ENCODE results near the gene YBX2. TPM values are rescaled to one million over a fixed set of nuclear protein-coding genes. Genes with fewer than 3 reads are reported as not detected.

Gene YBX2
- total and polyA plus RNA-seq, 4 experiments from 2014 or later, result 0.26 to 0.39 TPM; not detected in 2

DNA sequence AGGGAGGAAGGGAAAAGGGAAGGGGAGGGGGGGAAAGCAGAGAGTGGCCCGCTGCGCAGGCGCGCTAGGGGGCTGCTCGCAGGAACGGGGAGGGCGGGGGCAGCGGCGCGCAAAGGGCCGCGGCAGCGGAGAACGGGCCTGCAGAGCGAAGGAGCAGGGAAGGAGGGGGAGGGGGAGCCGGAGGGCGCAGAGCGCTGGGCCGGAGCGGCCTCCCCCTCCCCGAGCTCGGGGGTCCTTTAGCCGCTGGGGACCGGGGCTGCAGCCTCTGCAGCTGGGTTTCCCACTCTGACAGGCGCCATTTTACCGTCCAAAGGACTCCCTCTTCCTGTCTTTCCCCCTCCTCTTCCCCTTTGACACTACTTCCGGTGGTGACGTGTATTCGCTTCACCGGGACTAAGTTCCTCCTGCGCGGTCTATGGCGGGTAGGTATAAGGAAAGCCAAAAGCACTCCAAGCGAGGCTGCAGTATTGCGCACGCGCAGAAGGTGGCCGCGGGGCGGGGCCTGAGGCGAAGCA, 42.7 kb downstream of the YBX2 start, which contains the start of gene CTDNEP1:
TSS of gene CTDNEP1 (minus strand) at position 74 of the 515 bp plus-strand sequence. CDS start 438 bp downstream, outside the sequence.
- POLR2A ChIA-PET (ENCODE audit: partially characterized antibody), result interaction anchor here (0.6 to 4.8 kb wide), 13 partner anchors 10 to 436 kb away, joined by 3 to 115 read pairs (median 4); partner anchors contain the start of genes ACADVL, ACAP1, DLG4 and DVL2
- H3K9me3 Mint-ChIP-seq, result peaks cover 0 to 1% (median 0%) of the 10 kb centered on the region in 8 donors

DNA sequence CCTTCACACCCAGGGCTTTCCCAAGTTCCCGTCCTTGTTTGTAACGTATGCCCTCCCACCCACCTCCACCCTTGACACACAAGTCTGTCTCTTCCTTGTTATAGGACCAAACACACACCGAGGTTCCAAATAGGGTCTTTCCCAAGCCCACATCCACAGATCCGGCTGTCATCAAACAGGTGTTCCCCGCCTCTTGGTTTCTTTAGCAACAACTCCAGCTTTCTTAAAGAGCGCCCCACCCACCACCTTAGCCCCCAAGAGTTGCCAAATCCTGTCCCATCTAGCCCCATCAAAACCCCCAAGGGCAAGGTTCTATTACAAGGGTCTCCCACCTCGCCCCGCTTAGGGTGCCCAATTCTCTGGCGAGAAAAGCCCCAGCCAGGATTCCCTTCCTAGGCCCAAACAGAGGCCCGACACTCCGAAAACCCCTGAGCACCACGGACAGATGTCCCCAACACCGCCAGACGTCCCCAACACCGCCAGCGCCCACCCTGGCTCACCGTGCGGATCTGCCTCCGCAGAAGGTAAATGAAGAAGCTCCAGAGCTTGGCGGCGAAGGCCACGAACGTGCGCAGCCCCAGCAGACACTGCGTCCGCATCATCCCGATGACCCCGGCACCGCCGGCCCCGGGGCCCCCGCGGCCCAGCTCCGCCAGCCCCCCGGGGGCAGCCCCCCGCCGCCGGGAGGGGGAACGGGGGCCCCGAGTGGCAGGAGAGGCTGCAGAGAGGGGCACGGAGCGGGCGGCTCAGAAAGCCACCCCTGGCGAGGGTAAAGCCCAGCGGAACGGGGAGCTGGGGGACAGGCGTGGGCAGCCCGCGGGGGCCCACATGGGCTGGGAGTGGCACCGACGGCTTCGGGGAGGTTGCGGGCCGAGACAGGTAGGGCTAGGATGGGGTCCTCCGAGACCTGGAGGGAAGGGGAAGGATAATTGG, 43.5 kb downstream of the YBX2 start:
- POLR2A ChIA-PET (ENCODE audit: partially characterized antibody), result interaction anchor here (0.6 to 4.8 kb wide), 14 partner anchors 11 to 436 kb away, joined by 3 to 115 read pairs (median 4); partner anchors contain the start of genes ACADVL, ACAP1, DLG4 and DVL2

More for the DNA sequence above, 42.7 kb downstream of the YBX2 start, which contains the start of gene CTDNEP1:
- Histone ChIP-seq H3K4me3 (ENCODE audit: low read length in 2 of 2) (peak within 1 kb of the TSS; percentile 71 to 92), H3K27me3 (ENCODE audit: insufficient read depth, low read length) (no peaks in the 10 kb centered on the region), H3K9me3 (ENCODE audit: control insufficient read depth in 1 of 2, low read length in 2 of 2) (no peaks in the 10 kb centered on the region), H3K4me1 (ENCODE audit: insufficient read depth, low read length) (peaks cover 37% of the 10 kb centered on the region), H3K36me3 (ENCODE audit: insufficient read depth, low read length) (peaks cover 7% of the 10 kb centered on the region), H3K27ac (ENCODE audit: low read depth, low read length) (peak within 1 kb of the TSS; percentile 98)
- peak; percentile 99 to 100 (median 99) for DNase-seq
- CTCF ChIA-PET (ENCODE audit: partially characterized antibody), result interaction anchor here (0.8 to 1.7 kb wide), 2 partner anchors 15 to 206 kb away, joined by 3 read pairs; no protein-coding TSS in a partner anchor
- peak within 1 kb of the TSS; percentile 98 to 100 (median 99) for H3K27ac Mint-ChIP-seq
- peaks cover 12 to 48% of the 10 kb centered on the region in 2 donors for H3K36me3 Mint-ChIP-seq
- H3K27me3 Mint-ChIP-seq, result no peaks in the 10 kb centered on the region
- intact Hi-C loops (cut with micrococcal nuclease), result loop anchor here (1.0 to 5.0 kb wide), 8 partner anchors 10 to 321 kb away; partner anchors contain the start of genes EIF5A, PHF23, POLR2A and TMEM256
- peaks cover 25 to 53% (median 40%) of the 10 kb centered on the region in 4 donors for H3K4me1 Mint-ChIP-seq
- H3K4me3 Mint-ChIP-seq, result peak within 1 kb of the TSS; percentile 91 to 97 (median 95)

GRCh38 chr17:7249830-7250229, 44.6 kb downstream of the YBX2 start:
- no peaks in the 10 kb centered on the region for H3K27me3 Mint-ChIP-seq
- peaks cover 15 to 45% of the 10 kb centered on the region in 2 donors for H3K36me3 Mint-ChIP-seq
- peak overlapping the region; percentile 40 to 92 for H3K4me3 ChIP-seq (ENCODE audit: low read length in 2 of 2)
- ChIA-PET CTCF (ENCODE audit: partially characterized antibody) (interaction anchor here (0.6 to 1.2 kb wide), 2 partner anchors 8 to 29 kb away, joined by 3 read pairs; partner anchors contain the start of gene GABARAP), POLR2A (ENCODE audit: partially characterized antibody) (interaction anchor here (0.7 to 4.8 kb wide), 3 partner anchors 10 to 29 kb away, joined by 3 to 115 read pairs (median 4); partner anchors contain the start of genes DVL2, GABARAP and PHF23)
- peak overlapping the region; percentile 95 to 99 (median 96) for H3K27ac Mint-ChIP-seq
- peaks cover 0 to 1% (median 0%) of the 10 kb centered on the region in 8 donors for H3K9me3 Mint-ChIP-seq
- peak overlapping the region; percentile 91 to 97 (median 94) for H3K4me3 Mint-ChIP-seq
- H3K9me3 ChIP-seq (ENCODE audit: control insufficient read depth in 1 of 2, low read length in 2 of 2), result no peaks in the 10 kb centered on the region
- DNase-seq, result no peak
- H3K4me1 ChIP-seq (ENCODE audit: insufficient read depth, low read length), result peaks cover 37% of the 10 kb centered on the region
- no peaks in the 10 kb centered on the region for H3K27me3 ChIP-seq (ENCODE audit: insufficient read depth, low read length)
- intact Hi-C loops (cut with micrococcal nuclease), result loop anchor here (5.0 kb wide), 2 partner anchors 203 to 322 kb away; no protein-coding TSS in a partner anchor
- peaks cover 28 to 57% (median 41%) of the 10 kb centered on the region in 4 donors for H3K4me1 Mint-ChIP-seq
- H3K36me3 ChIP-seq (ENCODE audit: insufficient read depth, low read length), result peaks cover 13% of the 10 kb centered on the region
- peak overlapping the region; percentile 98 for H3K27ac ChIP-seq (ENCODE audit: low read depth, low read length)

More for the DNA sequence above, 43.5 kb downstream of the YBX2 start:
- Histone ChIP-seq H3K36me3 (ENCODE audit: insufficient read depth, low read length) (peaks cover 9% of the 10 kb centered on the region), H3K27ac (ENCODE audit: low read depth, low read length) (peak overlapping the region; percentile 98), H3K4me3 (ENCODE audit: low read length in 2 of 2) (peak overlapping the region; percentile 40 to 92), H3K4me1 (ENCODE audit: insufficient read depth, low read length) (peaks cover 37% of the 10 kb centered on the region), H3K27me3 (ENCODE audit: insufficient read depth, low read length) (no peaks in the 10 kb centered on the region), H3K9me3 (ENCODE audit: control insufficient read depth in 1 of 2, low read length in 2 of 2) (no peaks in the 10 kb centered on the region)
- H3K9me3 Mint-ChIP-seq, result peaks cover 0 to 1% (median 0%) of the 10 kb centered on the region in 8 donors
- H3K27ac Mint-ChIP-seq, result peak overlapping the region; percentile 96 to 100 (median 98)
- H3K4me3 Mint-ChIP-seq, result peak overlapping the region; percentile 91 to 97 (median 95)
- H3K36me3 Mint-ChIP-seq, result peaks cover 15 to 48% of the 10 kb centered on the region in 2 donors
- H3K4me1 Mint-ChIP-seq, result peaks cover 28 to 57% (median 41%) of the 10 kb centered on the region in 4 donors
- peak in 2 of 5 donors; percentile 42 to 73 for DNase-seq
- CTCF ChIA-PET (ENCODE audit: partially characterized antibody), result interaction anchor here (0.8 to 1.7 kb wide), 2 partner anchors 15 to 205 kb away, joined by 3 read pairs; no protein-coding TSS in a partner anchor
- intact Hi-C loops (cut with micrococcal nuclease), result loop anchor here (5.0 kb wide), 2 partner anchors 204 to 321 kb away; no protein-coding TSS in a partner anchor
- no peaks in the 10 kb centered on the region for H3K27me3 Mint-ChIP-seq

GRCh38 chr17:7249214-7249613, 45.2 kb downstream of the YBX2 start:
- H3K4me1 Mint-ChIP-seq, result peaks cover 28 to 57% (median 39%) of the 10 kb centered on the region in 4 donors
- H3K27ac ChIP-seq (ENCODE audit: low read depth, low read length), result no peak overlapping the region
- peaks cover 11 to 44% of the 10 kb centered on the region in 2 donors for H3K36me3 Mint-ChIP-seq
- POLR2A ChIA-PET (ENCODE audit: partially characterized antibody), result interaction anchor here (0.7 to 4.8 kb wide), 3 partner anchors 10 to 28 kb away, joined by 3 to 115 read pairs (median 4); partner anchors contain the start of genes DVL2, GABARAP and PHF23
- H3K4me1 ChIP-seq (ENCODE audit: insufficient read depth, low read length), result peaks cover 37% of the 10 kb centered on the region
- no peak for DNase-seq
- H3K27ac Mint-ChIP-seq, result peak overlapping the region in 6 of 7 donors; percentile 32 to 99 (median 73)
- H3K9me3 ChIP-seq (ENCODE audit: control insufficient read depth in 1 of 2, low read length in 2 of 2), result no peaks in the 10 kb centered on the region
- no peaks in the 10 kb centered on the region for H3K27me3 Mint-ChIP-seq
- H3K4me3 Mint-ChIP-seq, result peak overlapping the region; percentile 21 to 91 (median 68)
- no peaks in the 10 kb centered on the region for H3K9me3 Mint-ChIP-seq
- intact Hi-C loops (cut with micrococcal nuclease), result no loop called here
- no peaks in the 10 kb centered on the region for H3K27me3 ChIP-seq (ENCODE audit: insufficient read depth, low read length)
- peaks cover 16% of the 10 kb centered on the region for H3K36me3 ChIP-seq (ENCODE audit: insufficient read depth, low read length)
- H3K4me3 ChIP-seq (ENCODE audit: low read length in 2 of 2), result no peak overlapping the region
- CTCF ChIA-PET (ENCODE audit: partially characterized antibody), result interaction anchor here (0.6 to 1.2 kb wide), 3 partner anchors 8 to 267 kb away, joined by 3 read pairs; partner anchors contain the start of gene GABARAP

DNA sequence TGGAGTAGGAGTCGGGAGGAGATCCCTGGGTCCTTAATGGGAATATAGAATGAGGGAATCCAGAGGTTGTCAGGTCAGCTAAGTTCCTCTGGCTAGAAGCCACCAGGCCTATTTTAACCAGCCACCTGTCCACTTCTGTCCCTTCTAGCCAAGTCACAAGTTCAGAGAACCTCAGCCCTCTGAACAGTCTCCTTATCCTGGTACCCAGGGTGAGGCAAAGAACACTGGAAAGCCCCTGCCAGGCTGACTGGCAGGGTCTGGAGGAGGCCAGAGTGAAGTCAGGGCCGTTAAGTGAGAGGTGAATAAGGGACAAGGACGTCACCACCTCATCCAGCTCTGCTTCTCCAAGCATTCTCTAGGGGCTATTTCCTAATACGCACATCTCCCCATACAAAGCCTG, 45.6 kb downstream of the YBX2 start:
- H3K36me3 ChIP-seq (ENCODE audit: insufficient read depth, low read length), result peaks cover 20% of the 10 kb centered on the region
- DNase-seq, result no peak
- intact Hi-C loops (cut with micrococcal nuclease), result no loop called here
- Mint-ChIP-seq H3K4me1 (peaks cover 28 to 57% (median 37%) of the 10 kb centered on the region in 4 donors), H3K9me3 (no peaks in the 10 kb centered on the region), H3K4me3 (peak overlapping the region in 5 of 8 donors; percentile 21 to 91 (median 74)), H3K27me3 (no peaks in the 10 kb centered on the region), H3K36me3 (peaks cover 11 to 42% of the 10 kb centered on the region in 2 donors), H3K27ac (peak overlapping the region in 6 of 7 donors; percentile 3 to 99 (median 53))
- H3K9me3 ChIP-seq (ENCODE audit: control insufficient read depth in 1 of 2, low read length in 2 of 2), result no peaks in the 10 kb centered on the region
- H3K27me3 ChIP-seq (ENCODE audit: insufficient read depth, low read length), result no peaks in the 10 kb centered on the region
- H3K4me3 ChIP-seq (ENCODE audit: low read length in 2 of 2), result no peak overlapping the region
- peaks cover 37% of the 10 kb centered on the region for H3K4me1 ChIP-seq (ENCODE audit: insufficient read depth, low read length)
- ChIA-PET CTCF (ENCODE audit: partially characterized antibody) (interaction anchor here (0.6 to 1.2 kb wide), 2 partner anchors 28 to 267 kb away, joined by 3 read pairs; no protein-coding TSS in a partner anchor), POLR2A (ENCODE audit: partially characterized antibody) (interaction anchor here (1.1 to 4.8 kb wide), 2 partner anchors 9 to 28 kb away, joined by 3 to 115 read pairs; partner anchors contain the start of genes GABARAP and PHF23)
- no peak overlapping the region for H3K27ac ChIP-seq (ENCODE audit: low read depth, low read length)

DNA sequence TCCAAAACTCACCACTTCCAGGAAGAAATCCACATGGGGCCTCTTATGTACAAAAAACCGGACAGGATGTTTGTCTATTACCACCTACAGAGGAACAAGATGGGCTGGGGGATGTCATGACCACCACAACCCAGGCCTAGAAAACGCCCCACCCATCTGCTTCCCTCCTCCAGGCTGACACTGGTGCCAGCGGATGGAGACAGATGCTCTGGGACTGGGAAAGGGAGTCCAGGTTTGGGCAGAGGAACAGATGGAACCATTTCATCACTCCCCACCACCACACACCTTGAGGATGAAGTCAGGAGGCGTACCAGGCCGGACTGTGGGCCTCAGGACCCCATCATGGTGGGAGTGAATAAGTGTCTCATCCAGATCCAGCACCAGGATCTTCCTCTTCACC, 47.7 kb downstream of the YBX2 start:
- Histone ChIP-seq H3K36me3 (ENCODE audit: insufficient read depth, low read length) (peaks cover 20% of the 10 kb centered on the region), H3K27me3 (ENCODE audit: insufficient read depth, low read length) (no peaks in the 10 kb centered on the region), H3K4me1 (ENCODE audit: insufficient read depth, low read length) (peaks cover 35% of the 10 kb centered on the region), H3K27ac (ENCODE audit: low read depth, low read length) (no peak overlapping the region), H3K4me3 (ENCODE audit: low read length in 2 of 2) (no peak overlapping the region), H3K9me3 (ENCODE audit: control insufficient read depth in 1 of 2, low read length in 2 of 2) (no peaks in the 10 kb centered on the region)
- Mint-ChIP-seq H3K4me1 (peaks cover 23 to 57% (median 35%) of the 10 kb centered on the region in 4 donors), H3K9me3 (peaks cover 0 to 8% (median 0%) of the 10 kb centered on the region in 8 donors), H3K27me3 (peaks cover 0 to 2% of the 10 kb centered on the region in 2 donors), H3K4me3 (peak overlapping the region in 1 of 8 donors; percentile 54), H3K27ac (peak overlapping the region in 3 of 7 donors; percentile 70 to 82 (median 75)), H3K36me3 (peaks cover 14 to 42% of the 10 kb centered on the region in 2 donors)
- CTCF ChIA-PET (ENCODE audit: partially characterized antibody), result no interaction called here
- POLR2A ChIA-PET (ENCODE audit: partially characterized antibody), result interaction anchor here (0.7 kb wide), 1 partner anchor 12 kb away, joined by 3 read pairs; the partner anchor contains the start of gene DVL2
- intact Hi-C loops (cut with micrococcal nuclease), result no loop called here
- no peak for DNase-seq

Data from CD4-positive, alpha-beta memory T cell (primary cell).